Measurements from ENCODE around the gene BLMH.

GRCh38 chr17:30333503-30334360 is 42.0 kb upstream of the BLMH start, which contains the start of gene TMIGD1:
- no peak for TF ChIP-seq CTCF (IDR thresholded peaks at IDR 0.05)
- no peak for TF ChIP-seq POLR2A (IDR thresholded peaks at IDR 0.05)
- TF ChIP-seq EP300 (IDR thresholded peaks at IDR 0.05), result no peak
